Hepatocyte (in vitro differentiated cells): ENCODE data around the gene SLC22A31.

ENCODE experiments used
- EZH2 ChIP-seq: fragments of 200-600 bp; sonication (generic); IDR thresholded peaks from 2 replicates; pipeline ENCODE4 v1.6.1; 2016; ENCODE audit warnings: antibody characterized with exemption, mild to moderate bottlenecking, borderline replicate concordance
- EZH2phosphoT487 ChIP-seq: fragments of 200-600 bp; sonication (generic); IDR thresholded peaks from one replicate; pipeline ENCODE4 v1.6.1; 2018; ENCODE audit warnings: antibody characterized with exemption, mild to moderate bottlenecking, low read depth, moderate library complexity; ENCODE audit not compliant: unreplicated experiment, severe bottlenecking
- TF ChIP-seq, protein P1 (sequence below): fragments of 200-600 bp; sonication (generic); IDR thresholded peaks from 2 replicates; pipeline ENCODE4 v1.5.1; 2016; ENCODE audit warnings: antibody characterized with exemption, mild to moderate bottlenecking; ENCODE audit not compliant: poor library complexity

DNA sequence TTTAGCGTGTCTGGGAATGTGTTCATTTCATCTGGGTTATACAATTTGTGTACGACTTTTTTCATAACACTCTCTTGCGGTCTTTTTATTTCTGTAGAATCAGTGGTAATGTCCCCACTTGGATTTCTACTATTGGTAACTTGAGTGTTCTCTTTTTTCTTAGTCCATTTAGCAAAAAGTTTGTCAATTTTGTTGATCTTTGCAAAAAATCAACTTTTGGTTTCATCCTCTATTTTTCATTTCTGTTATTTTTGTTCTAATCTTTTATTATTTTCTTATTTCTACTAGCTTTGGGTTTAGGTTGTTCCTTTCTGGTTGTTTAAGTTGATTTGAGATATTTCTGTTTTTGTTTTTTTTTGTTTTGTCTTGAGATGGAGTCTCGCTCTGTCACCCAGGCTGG is 7.7 kb upstream of the SLC22A31 start:
- TF ChIP-seq, protein P1, sequence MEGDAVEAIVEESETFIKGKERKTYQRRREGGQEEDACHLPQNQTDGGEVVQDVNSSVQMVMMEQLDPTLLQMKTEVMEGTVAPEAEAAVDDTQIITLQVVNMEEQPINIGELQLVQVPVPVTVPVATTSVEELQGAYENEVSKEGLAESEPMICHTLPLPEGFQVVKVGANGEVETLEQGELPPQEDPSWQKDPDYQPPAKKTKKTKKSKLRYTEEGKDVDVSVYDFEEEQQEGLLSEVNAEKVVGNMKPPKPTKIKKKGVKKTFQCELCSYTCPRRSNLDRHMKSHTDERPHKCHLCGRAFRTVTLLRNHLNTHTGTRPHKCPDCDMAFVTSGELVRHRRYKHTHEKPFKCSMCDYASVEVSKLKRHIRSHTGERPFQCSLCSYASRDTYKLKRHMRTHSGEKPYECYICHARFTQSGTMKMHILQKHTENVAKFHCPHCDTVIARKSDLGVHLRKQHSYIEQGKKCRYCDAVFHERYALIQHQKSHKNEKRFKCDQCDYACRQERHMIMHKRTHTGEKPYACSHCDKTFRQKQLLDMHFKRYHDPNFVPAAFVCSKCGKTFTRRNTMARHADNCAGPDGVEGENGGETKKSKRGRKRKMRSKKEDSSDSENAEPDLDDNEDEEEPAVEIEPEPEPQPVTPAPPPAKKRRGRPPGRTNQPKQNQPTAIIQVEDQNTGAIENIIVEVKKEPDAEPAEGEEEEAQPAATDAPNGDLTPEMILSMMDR = no peak
- no peak for TF ChIP-seq EZH2
- no peak for TF ChIP-seq EZH2phosphoT487
